ENCODE data around the gene TMEM19.

DNA sequence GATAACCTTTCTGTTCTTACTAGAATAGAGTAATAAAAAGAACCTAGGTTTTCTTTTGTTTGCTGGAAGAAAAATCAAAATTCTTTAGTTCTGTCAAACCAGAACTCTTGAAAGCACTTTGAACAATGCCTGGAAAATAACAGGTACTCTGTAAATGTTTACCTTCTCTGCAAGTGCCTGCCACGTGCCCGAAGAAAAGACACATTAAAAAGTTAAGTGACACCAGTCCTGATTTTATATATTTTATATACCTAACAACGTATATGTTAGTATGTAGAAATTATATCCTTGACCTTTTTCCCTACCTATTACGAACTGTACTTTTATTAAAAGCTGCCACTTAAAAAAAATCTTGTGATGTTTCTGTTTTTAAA, 20.8 kb upstream of the TMEM19 start:
- TF ChIP-seq EZH2 (IDR thresholded peaks at IDR 0.05; ENCODE audit: low read depth, low read length, severe bottlenecking) (no peak), EP300 (IDR thresholded peaks at IDR 0.05; ENCODE audit: borderline replicate concordance in 1 of 2, low read depth in 2 of 2, low read length in 2 of 2) (no peak), GABPA (IDR thresholded peaks at IDR 0.05; ENCODE audit: borderline replicate concordance, insufficient read depth, low read length) (no peak)
- TF ChIP-seq, protein P1, sequence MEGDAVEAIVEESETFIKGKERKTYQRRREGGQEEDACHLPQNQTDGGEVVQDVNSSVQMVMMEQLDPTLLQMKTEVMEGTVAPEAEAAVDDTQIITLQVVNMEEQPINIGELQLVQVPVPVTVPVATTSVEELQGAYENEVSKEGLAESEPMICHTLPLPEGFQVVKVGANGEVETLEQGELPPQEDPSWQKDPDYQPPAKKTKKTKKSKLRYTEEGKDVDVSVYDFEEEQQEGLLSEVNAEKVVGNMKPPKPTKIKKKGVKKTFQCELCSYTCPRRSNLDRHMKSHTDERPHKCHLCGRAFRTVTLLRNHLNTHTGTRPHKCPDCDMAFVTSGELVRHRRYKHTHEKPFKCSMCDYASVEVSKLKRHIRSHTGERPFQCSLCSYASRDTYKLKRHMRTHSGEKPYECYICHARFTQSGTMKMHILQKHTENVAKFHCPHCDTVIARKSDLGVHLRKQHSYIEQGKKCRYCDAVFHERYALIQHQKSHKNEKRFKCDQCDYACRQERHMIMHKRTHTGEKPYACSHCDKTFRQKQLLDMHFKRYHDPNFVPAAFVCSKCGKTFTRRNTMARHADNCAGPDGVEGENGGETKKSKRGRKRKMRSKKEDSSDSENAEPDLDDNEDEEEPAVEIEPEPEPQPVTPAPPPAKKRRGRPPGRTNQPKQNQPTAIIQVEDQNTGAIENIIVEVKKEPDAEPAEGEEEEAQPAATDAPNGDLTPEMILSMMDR (IDR thresholded peaks at IDR 0.05; ENCODE audit: control extremely low read depth in 1 of 3, insufficient read depth in 1 of 3, low read depth in 1 of 3, low read length in 3 of 3), result no peak

Data from H1 (cell line).